PC-9 (cell line): ENCODE results near the gene SPTLC1. TPM values are rescaled to one million over a fixed set of nuclear protein-coding genes. Genes with fewer than 3 reads are reported as not detected.

ENCODE experiments used
- BruUV-seq: library from RNA; stranded (reverse); fragments of 400-500 nt; replicated peaks from 2 replicates; lab custom pipeline; 2021; lab: Mats Ljungman, UMichigan
- CTCF ChIA-PET: fragments of 300-600 bp; sonication (Branson Sonifier 250); formaldehyde crosslinking; loops from one replicate; lab custom pipeline; 2022; ENCODE audit warnings: antibody characterized with exemption; lab: Charles Lee
- POLR2A ChIA-PET: fragments of 300-600 bp; sonication (Branson Sonifier 250); formaldehyde crosslinking; loops from one replicate; lab custom pipeline; 2022; ENCODE audit warnings: antibody characterized with exemption; ENCODE audit not compliant: unreplicated experiment; lab: Charles Lee
- DNase-seq, 2 experiments: peaks; one replicate each; pipeline versions ENCODE4 v3.0.0 to v3.0.0-alpha.2; 2015 to 2022; ENCODE audit warnings: mixed read lengths in 1 of 2
- H2AFZ ChIP-seq: fragments of 200-600 bp; sonication (generic); 2 replicates; pipeline ENCODE4 v1.8.1; 2017; ENCODE audit warnings: antibody characterized with exemption
- H3F3A ChIP-seq: fragments of 200-600 bp; sonication (generic); 2 replicates; pipeline ENCODE4 v1.8.1; 2017; ENCODE audit warnings: antibody characterized with exemption, mild to moderate bottlenecking, low read depth; ENCODE audit not compliant: insufficient read depth
- H3K27ac ChIP-seq: fragments of 200-600 bp; sonication (generic); 2 replicates; pipeline ENCODE4 v1.6.1; 2016; ENCODE audit warnings: mixed run types
- H3K27me3 ChIP-seq: fragments of 200-600 bp; sonication (generic); 2 replicates; pipeline ENCODE4 v1.6.1; 2016; ENCODE audit warnings: low read depth, mixed run types; ENCODE audit not compliant: insufficient read depth
- H3K36me3 ChIP-seq: fragments of 200-600 bp; sonication (generic); 2 replicates; pipeline ENCODE4 v1.6.1; 2016; ENCODE audit warnings: low read depth, mixed run types
- H3K4me1 ChIP-seq: fragments of 200-600 bp; sonication (generic); replicated peaks from 2 replicates; pipeline ENCODE4 v1.6.1; 2016; ENCODE audit warnings: mixed run types; ENCODE audit not compliant: insufficient read depth
- H3K4me2 ChIP-seq: fragments of 200-600 bp; sonication (generic); 2 replicates; pipeline ENCODE4 v1.6.1; 2017; ENCODE audit warnings: mixed run types
- H3K4me3 ChIP-seq: fragments of 200-600 bp; sonication (generic); 2 replicates; pipeline ENCODE4 v1.6.1; 2016; ENCODE audit warnings: mixed run types
- H3K79me2 ChIP-seq: fragments of 200-600 bp; sonication (generic); 2 replicates; pipeline ENCODE4 v1.6.1; 2017; ENCODE audit warnings: low read depth, mixed run types
- H3K9me2 ChIP-seq: fragments of 200-600 bp; sonication (generic); 2 replicates; pipeline ENCODE4 v1.8.1; 2017; ENCODE audit warnings: mild to moderate bottlenecking; ENCODE audit not compliant: insufficient read depth
- H3K9me3 ChIP-seq: fragments of 200-600 bp; sonication (generic); 2 replicates; pipeline ENCODE4 v1.8.1; 2016; ENCODE audit warnings: low read depth; ENCODE audit not compliant: insufficient read depth
- H4K20me1 ChIP-seq: fragments of 200-600 bp; sonication (generic); 2 replicates; pipeline ENCODE4 v1.8.1; 2017; ENCODE audit not compliant: insufficient read depth
- CTCF ChIP-seq: fragments of 200-600 bp; sonication (generic); conservative IDR thresholded peaks from 2 replicates; pipeline ENCODE4 v1.6.1; 2017; ENCODE audit warnings: mixed run types, antibody characterized with exemption, mild to moderate bottlenecking, moderate library complexity
- EZH2 ChIP-seq: fragments of 200-600 bp; sonication (generic); IDR thresholded peaks from 2 replicates; pipeline ENCODE4 v1.8.0; 2017; ENCODE audit warnings: antibody characterized with exemption, low read depth
- intact Hi-C: fragments of 100-400 bp; cut with micrococcal nuclease; formaldehyde crosslinking; loops from one replicate; pipeline ENCODE4 v1.10.0; 2022; ENCODE audit not compliant: unreplicated experiment
- total RNA-seq: library from RNA; stranded (reverse); gene quantifications from 2 replicates; pipeline ENCODE4 v1.2.3, GENCODE V29; 2021

The SPTLC1 gene
- total RNA-seq, 1 experiment from 2014 or later: 103 TPM

GRCh38 chr9:92044936-92045335, 70.3 kb downstream of the SPTLC1 start:
- H3K4me2 ChIP-seq: no peak overlapping the region
- H2AFZ ChIP-seq: no peak overlapping the region
- ChIA-PET POLR2A (interaction anchor here (0.6 kb wide), 1 partner anchor 1804 kb away, joined by 4 read pairs; no protein-coding TSS in a partner anchor), CTCF (no interaction called here)
- peaks cover 36% of the 10 kb centered on the region for H3K36me3 ChIP-seq
- intact Hi-C loops: no loop called here
- TF ChIP-seq EZH2 (no peak), CTCF (no peak)
- BruUV-seq: no TSS peak
- H3F3A ChIP-seq: no peaks in the 10 kb centered on the region
- no peaks in the 10 kb centered on the region for H4K20me1 ChIP-seq
- H3K4me3 ChIP-seq: no peak overlapping the region
- no peaks in the 10 kb centered on the region; the same call in 1 of the 2 replicates for H3K9me2 ChIP-seq
- no peaks in the 10 kb centered on the region; the same call in 1 of the 2 replicates for H3K9me3 ChIP-seq
- no peaks in the 10 kb centered on the region for H3K27me3 ChIP-seq
- no peaks in the 10 kb centered on the region for H3K4me1 ChIP-seq
- no peak for DNase-seq
- H3K79me2 ChIP-seq: no peaks in the 10 kb centered on the region
- H3K27ac ChIP-seq: no peak overlapping the region

GRCh38 chr9:92043002-92043401, 72.2 kb downstream of the SPTLC1 start:
- H3K9me3 ChIP-seq: no peaks in the 10 kb centered on the region; the same call in 1 of the 2 replicates
- no peaks in the 10 kb centered on the region for H3K4me1 ChIP-seq
- ChIA-PET POLR2A (no interaction called here), CTCF (no interaction called here)
- no peaks in the 10 kb centered on the region for H3F3A ChIP-seq
- TF ChIP-seq EZH2 (no peak), CTCF (no peak)
- H2AFZ ChIP-seq: no peak overlapping the region
- intact Hi-C loops: no loop called here
- no peak for DNase-seq
- H3K4me2 ChIP-seq: no peak overlapping the region
- no peaks in the 10 kb centered on the region for H3K79me2 ChIP-seq
- no peak overlapping the region for H3K4me3 ChIP-seq
- BruUV-seq: no TSS peak
- no peak overlapping the region for H3K27ac ChIP-seq
- H3K27me3 ChIP-seq: no peaks in the 10 kb centered on the region
- no peaks in the 10 kb centered on the region; the same call in 1 of the 2 replicates for H3K9me2 ChIP-seq
- H3K36me3 ChIP-seq: peaks cover 29% of the 10 kb centered on the region
- no peaks in the 10 kb centered on the region for H4K20me1 ChIP-seq

GRCh38 chr9:92042260-92042659, 73.0 kb downstream of the SPTLC1 start:
- ChIA-PET CTCF (no interaction called here), POLR2A (no interaction called here)
- intact Hi-C loops: no loop called here
- Histone ChIP-seq H3K9me2 (no peaks in the 10 kb centered on the region; the same call in 1 of the 2 replicates), H3F3A (no peaks in the 10 kb centered on the region), H3K27me3 (no peaks in the 10 kb centered on the region), H4K20me1 (no peaks in the 10 kb centered on the region), H3K4me2 (no peak overlapping the region), H3K4me1 (no peaks in the 10 kb centered on the region), H3K79me2 (no peaks in the 10 kb centered on the region), H3K4me3 (no peak overlapping the region), H2AFZ (no peak overlapping the region), H3K9me3 (no peaks in the 10 kb centered on the region; the same call in 1 of the 2 replicates), H3K27ac (no peak overlapping the region), H3K36me3 (peaks cover 24% of the 10 kb centered on the region)
- DNase-seq: no peak
- no peak for TF ChIP-seq CTCF
- TF ChIP-seq EZH2: no peak
- no TSS peak for BruUV-seq
